RWPE2 (cell line): ENCODE measurements around the gene PCDHGA6.
A peak's percentile ranks its signal among the peaks of the same experiment; 100 is the strongest.

Experiments
- ATAC-seq: fragments of 200-7000 bp; cut with Tn5 transposase; 3 replicates; pipeline ENCODE4 v1.9.1; 2021; ENCODE audit warnings: low read depth
- DNase-seq: peaks from one replicate; pipeline ENCODE4 v3.0.0-alpha.2; 2020; ENCODE audit warnings: low spot score
- H3K27ac ChIP-seq: fragments of 450-650 bp; 2 replicates; pipeline ENCODE4 v1.5.1; 2017; ENCODE audit warnings: mild to moderate bottlenecking; ENCODE audit not compliant: poor library complexity, severe bottlenecking
- H3K27me3 ChIP-seq: fragments of 250-450 bp; sonication (Bioruptor Pico); 2 replicates; pipeline ENCODE4 v1.5.1; 2021; ENCODE audit warnings: mild to moderate bottlenecking, moderate library complexity; ENCODE audit not compliant: insufficient read depth, poor library complexity, severe bottlenecking
- H3K36me3 ChIP-seq: fragments of 250-450 bp; sonication (Bioruptor Pico); 2 replicates; pipeline ENCODE4 v1.5.1; 2020; ENCODE audit warnings: low read depth, mild to moderate bottlenecking, moderate library complexity
- H3K4me1 ChIP-seq: fragments of 250-450 bp; sonication (Bioruptor Pico); 2 replicates; pipeline ENCODE4 v1.5.1; 2021; ENCODE audit warnings: mild to moderate bottlenecking, moderate library complexity; ENCODE audit not compliant: insufficient read depth, poor library complexity, severe bottlenecking
- H3K4me3 ChIP-seq: fragments of 250-450 bp; sonication (Bioruptor Pico); 2 replicates; pipeline ENCODE4 v1.5.1; 2021; ENCODE audit warnings: mild to moderate bottlenecking, moderate library complexity; ENCODE audit not compliant: severe bottlenecking
- H3K9me3 ChIP-seq: fragments of 250-450 bp; sonication (Bioruptor Pico); 2 replicates; pipeline ENCODE4 v1.5.1; 2021; ENCODE audit warnings: mild to moderate bottlenecking, moderate library complexity; ENCODE audit not compliant: severe bottlenecking
- CTCF ChIP-seq: fragments of 450-650 bp; IDR thresholded peaks from one replicate; pipeline ENCODE4 v1.5.1; 2017; ENCODE audit warnings: mild to moderate bottlenecking, moderate library complexity; ENCODE audit not compliant: poor library complexity, severe bottlenecking

Gene PCDHGA6

GRCh38 chr5:141355641-141356040 is 18.1 kb upstream of the PCDHGA6 start:
- DNase-seq (no peak), ATAC-seq (no peak)
- Histone ChIP-seq H3K9me3 (no peaks in the 10 kb centered on the region), H3K4me3 (no peak overlapping the region), H3K4me1 (peaks cover 3% of the 10 kb centered on the region), H3K27ac (no peak overlapping the region), H3K36me3 (no peaks in the 10 kb centered on the region), H3K27me3 (peaks cover 83% of the 10 kb centered on the region)
- TF ChIP-seq CTCF = no peak

- DNase-seq = no peak
- Histone ChIP-seq H3K36me3 (no peaks in the 10 kb centered on the region), H3K9me3 (no peaks in the 10 kb centered on the region), H3K27me3 (peaks cover 84% of the 10 kb centered on the region), H3K27ac (no peak overlapping the region), H3K4me3 (no peak overlapping the region), H3K4me1 (peaks cover 3% of the 10 kb centered on the region)
- no peak for ATAC-seq
- no peak for TF ChIP-seq CTCF
Observed at GRCh38 chr5:141356133-141356532, 17.6 kb upstream of the PCDHGA6 start.

GRCh38 chr5:141356950-141357349 is 16.7 kb upstream of the PCDHGA6 start:
- Histone ChIP-seq H3K4me1 (peaks cover 3% of the 10 kb centered on the region), H3K36me3 (no peaks in the 10 kb centered on the region), H3K4me3 (no peak overlapping the region), H3K27me3 (peaks cover 84% of the 10 kb centered on the region), H3K9me3 (no peaks in the 10 kb centered on the region), H3K27ac (no peak overlapping the region)
- no peak for ATAC-seq
- no peak for TF ChIP-seq CTCF
- no peak for DNase-seq

- Histone ChIP-seq H3K9me3 (peaks cover 12% of the 10 kb centered on the region), H3K27me3 (peaks cover 91% of the 10 kb centered on the region), H3K4me3 (peak within 1 kb of the TSS; percentile 18), H3K36me3 (no peaks in the 10 kb centered on the region), H3K27ac (no peak within 1 kb of the TSS), H3K4me1 (peaks cover 3% of the 10 kb centered on the region)
- DNase-seq (no peak), ATAC-seq (peak; percentile 46; the same call in 1 of the 3 replicates)
- TF ChIP-seq CTCF = peak; percentile 60
Observed at GRCh38 chr5:141359790-141360426, 13.8 kb upstream of the PCDHGA6 start, which contains the start of gene PCDHGB2. Gene PCDHGB2, plus strand, starts transcription at chr5:141359994. Its CDS starts 142 bp downstream, at chr5:141360136.

GRCh38 chr5:141360685-141361084 is 13.0 kb upstream of the PCDHGA6 start:
- no peak for DNase-seq
- Histone ChIP-seq H3K27me3 (peaks cover 95% of the 10 kb centered on the region), H3K36me3 (no peaks in the 10 kb centered on the region), H3K4me3 (no peak overlapping the region), H3K4me1 (peaks cover 3% of the 10 kb centered on the region), H3K9me3 (peaks cover 18% of the 10 kb centered on the region), H3K27ac (no peak overlapping the region)
- TF ChIP-seq CTCF = no peak
- no peak for ATAC-seq
